Measurements from ENCODE around the gene RFLNA. TPM values are rescaled to one million over a fixed set of nuclear protein-coding genes. Genes with fewer than 3 reads are reported as not detected.

Gene RFLNA
- total RNA-seq, 1 experiment from 2014 or later, result 10.6 TPM

GRCh38 chr12:124295431-124296058 lies 652 bp downstream of the RFLNA start:
- H3K4me1 ChIP-seq (ENCODE audit: insufficient read depth, low read length), result peaks cover 3% of the 10 kb centered on the region; the same call in 1 of the 2 replicates
- no peak overlapping the region for H2BK20ac ChIP-seq (ENCODE audit: low read depth, low read length, poor library complexity, severe bottlenecking)
- no peak overlapping the region for H3K23ac ChIP-seq (ENCODE audit: insufficient read length, low read depth, low read length)
- Mint-ChIP-seq H3K27ac (no peak overlapping the region), H3K4me1 (peaks cover 30 to 52% of the 10 kb centered on the region in 2 experiments), H3K9me3 (peaks cover 0 to 2% of the 10 kb centered on the region in 2 experiments; a peak in 2 of 5 replicates), H3K36me3 (ENCODE audit: insufficient read depth in 1 of 3, low read depth in 3 of 3) (peaks cover 2 to 4% (median 2%) of the 10 kb centered on the region in 3 experiments; a peak in 3 of 7 replicates), H3K4me3 (peak overlapping the region; percentile 62 to 86), H3K27me3 (ENCODE audit: low read depth) (peaks cover 43% of the 10 kb centered on the region)
- WGBS (ENCODE audit: extremely low coverage, insufficient read length, low lambda C conversion rate), result no CpG with 5 or more reads among the region's 42 CpGs
- TF ChIP-seq CTCF (conservative IDR thresholded peaks at IDR 0.05), result no peak
- H3K79me2 ChIP-seq (ENCODE audit: insufficient read depth, low read length), result no peaks in the 10 kb centered on the region
- H3K4me2 ChIP-seq (ENCODE audit: insufficient read depth, insufficient read length, low read length), result peak overlapping the region; percentile 36
- H4K91ac ChIP-seq (ENCODE audit: insufficient read length, low read depth, low read length), result no peak overlapping the region
- H2BK12ac ChIP-seq (ENCODE audit: insufficient read length, low read depth, low read length), result no peak overlapping the region
- H2AK5ac ChIP-seq (ENCODE audit: insufficient read length, low read length), result no peak overlapping the region
- no peaks in the 10 kb centered on the region for H3K79me1 ChIP-seq (ENCODE audit: insufficient read depth, low read depth, low read length, poor library complexity, severe bottlenecking)
- H3K9me3 ChIP-seq (ENCODE audit: control insufficient read depth, low read depth, low read length), result no peaks in the 10 kb centered on the region
- H4K8ac ChIP-seq (replicated peaks; ENCODE audit: insufficient read length, low read depth, low read length), result no peak overlapping the region
- no peak overlapping the region for H2AFZ ChIP-seq (ENCODE audit: low read length)
- no peaks in the 10 kb centered on the region for H4K20me1 ChIP-seq (ENCODE audit: control insufficient read depth, insufficient read depth, insufficient read length)
- no peak overlapping the region for H3K27ac ChIP-seq (ENCODE audit: insufficient read length, low read depth, low read length)
- no peak overlapping the region for H2BK5ac ChIP-seq (ENCODE audit: insufficient read length, low read length)
- H3K4ac ChIP-seq (ENCODE audit: low read depth, low read length), result no peak overlapping the region
- peak; percentile 57 for DNase-seq
- no peak overlapping the region for H3K9ac ChIP-seq (ENCODE audit: extremely low read depth, insufficient read length, low read length)
- no peak overlapping the region for H3K18ac ChIP-seq (ENCODE audit: insufficient read length, low read depth, low read length)
- no peaks in the 10 kb centered on the region; the same call in 1 of the 2 replicates for H3K27me3 ChIP-seq (ENCODE audit: insufficient read depth, low read length)
- H4K5ac ChIP-seq (ENCODE audit: insufficient read length, low read depth, low read length), result no peak overlapping the region
- H3K56ac ChIP-seq (ENCODE audit: insufficient read length, low read depth, low read length), result no peak overlapping the region
- H3T11ph ChIP-seq (ENCODE audit: low read length), result no peak overlapping the region
- H3K14ac ChIP-seq (ENCODE audit: insufficient read depth, low read length), result 0 out of 2 replicates have a peak overlapping the region, but pooled peaks have one; percentile 45
- H2BK15ac ChIP-seq (ENCODE audit: low read depth, low read length), result no peak overlapping the region
- H2BK120ac ChIP-seq (ENCODE audit: low read depth, low read length, poor library complexity, severe bottlenecking), result no peak overlapping the region
- H3K23me2 ChIP-seq (ENCODE audit: insufficient read length, low read depth, low read length, poor library complexity, severe bottlenecking), result peaks cover 8% of the 10 kb centered on the region
